ENCODE results near the gene PTMS.

- TF ChIP-seq CTCF (conservative IDR thresholded peaks at IDR 0.05) (no peak), EZH2 (IDR thresholded peaks at IDR 0.05; ENCODE audit: low read depth) (no peak)
Measured at GRCh38 chr12:6817098-6817497, 50.9 kb downstream of the PTMS start.

Data from PC-9 (cell line).